Pancreas (tissue), 10 donors: Measurements from ENCODE around the gene LRIT3. TPM values are rescaled to one million over a fixed set of nuclear protein-coding genes. Genes with fewer than 3 reads are reported as not detected.

Source experiments
- ATAC-seq, 4 donors: fragments of 200-7000 bp; cut with Tn5 transposase; one replicate each; pipeline versions ENCODE4 v1.8.0 to v1.9.1; 2020; ENCODE audit warnings: mild to moderate bottlenecking in 4 of 4, moderate library complexity in 4 of 4
- DNase-seq, 6 donors: peaks; one replicate each; pipeline ENCODE4 v3.0.0-alpha.2; 2020
- FAIRE-seq: peaks from 2 replicates; lab custom pipeline; 2012; peaks lifted over from hg19 to GRCh38; lab: Jason Lieb, UNC
- H3K27ac ChIP-seq, 4 donors: fragments of 200-600 bp; sonication (generic); 1 replicate in 3 of 4; 2 replicates in 1 of 4; pipeline versions ENCODE4 v1.5.0 to v1.8.0; 2020
- H3K27me3 ChIP-seq, 4 donors: fragments of 200-600 bp; one replicate each; pipeline ENCODE4 v1.8.0; 2021
- H3K36me3 ChIP-seq, 3 donors: fragments of 200-600 bp; sonication (generic) in 1 of 3; one replicate each; pipeline versions ENCODE4 v1.5.0 to v1.8.0; 2020 to 2021
- H3K4me1 ChIP-seq, 3 donors: fragments of 200-600 bp; one replicate each; pipeline ENCODE4 v1.8.0; 2021
- H3K4me3 ChIP-seq, 4 donors: fragments of 200-600 bp; sonication (generic) in 2 of 4; one replicate each; pipeline versions ENCODE4 v1.5.0 to v1.8.0; 2020 to 2021
- H3K9me3 ChIP-seq, 4 donors: fragments of 200-600 bp; one replicate each; pipeline ENCODE4 v1.8.0; 2021
- CTCF ChIP-seq, 4 donors: fragments of 200-600 bp; sonication (generic) in 3 of 4; IDR thresholded peaks; one replicate each; pipeline versions ENCODE4 v1.5.0 to v1.8.0; 2021; ENCODE audit warnings: antibody characterized with exemption in 4 of 4
- WGBS, 2 donors: extraction: QIAGEN DNeasy Blood & Tissue Kit; methylation state at CpG; one replicate each; pipeline ENCODE4 v1.1.7; 2013; 5-methylcytosine and 5-hydroxymethylcytosine counted together
- intact Hi-C, 3 donors: fragments of 100-400 bp; cut with DNase I; formaldehyde crosslinking; loops; one replicate each; pipeline versions ENCODE4 v1.11.1 to v1.14.2; 2022
- polyA plus RNA-seq, 2 donors: library from polyadenylated mRNA; stranded (reverse); fragments of 200-250 nt; gene quantifications; one replicate each; pipeline ENCODE4 v1.2.3, GENCODE V29; 2013
- total RNA-seq, 6 donors: library from RNA; stranded (reverse); fragmentation: NEBNext Ultra II Directional in 4 of 6; extraction: Animal tissue kit (Norgen Biotek cat#: 25700) in 4 of 6; gene quantifications; one replicate each; pipeline versions ENCODE4 v1.2.1 to v1.2.4, GENCODE V29; 2021 to 2023
- donor health status: healthy with polysubstance abuse.
- donor health status: DM: no; HTN: no; CAD: no; lungs with moderate emphysema.
- donor health status: DM: no; HTN: no; CAD: no.
- donor health status: control.
- donor health status: control.
- donor health status: Bipolar disorder and iron deficiency.
- donor health status: DM: yes; HTN: yes; CAD: no.
- donor health status: DM: no; HTN: no; CAD: no.
- donor health status: DM: no; HTN: no; CAD: no.
- donor health status: DM: yes; HTN: yes; CAD: no.

Gene LRIT3
- total and polyA plus RNA-seq, 8 donors, result 0.06 to 0.38 (median 0.15) TPM

- 16 to 18% methylated on average over 4 of the region's 4 CpGs for WGBS, 2 donors
- TF ChIP-seq CTCF (IDR thresholded peaks at IDR 0.05), result peak in 2 of 4 donors; percentile 32 to 33
- peak; percentile 54 to 81 (median 75) for ATAC-seq
- H3K4me1 ChIP-seq, result peaks cover 0 to 18% (median 15%) of the 10 kb centered on the region in 3 donors
- intact Hi-C loops, result loop anchor here in 2 of 3 donors (10.0 kb wide), 3 partner anchors 99 to 379 kb away; partner anchors contain the start of gene CASP6 (in 1 of the 2)
- H3K27me3 ChIP-seq, result no peaks in the 10 kb centered on the region
- no peak for FAIRE-seq
- H3K36me3 ChIP-seq, result no peaks in the 10 kb centered on the region
- peak in 1 of 6 donors; percentile 22 for DNase-seq
- H3K9me3 ChIP-seq, result no peaks in the 10 kb centered on the region
- no peak overlapping the region for H3K27ac ChIP-seq
- no peak overlapping the region for H3K4me3 ChIP-seq
These were observed 43.9 kb upstream of the LRIT3 start for GRCh38 chr4:109803924-109804571.

GRCh38 chr4:109809655-109810054 is 38.3 kb upstream of the LRIT3 start:
- Histone ChIP-seq H3K36me3 (no peaks in the 10 kb centered on the region), H3K9me3 (no peaks in the 10 kb centered on the region), H3K4me1 (peaks cover 0 to 4% (median 0%) of the 10 kb centered on the region in 3 donors), H3K4me3 (no peak overlapping the region), H3K27me3 (no peaks in the 10 kb centered on the region), H3K27ac (no peak overlapping the region)
- intact Hi-C loops, result loop anchor here in 2 of 3 donors (10.0 kb wide), 3 partner anchors 105 to 385 kb away; partner anchors contain the start of gene CASP6 (in 1 of the 2)
- WGBS, 2 donors, result 87 to 95% methylated on average over 2 of the region's 2 CpGs
- no peak for DNase-seq
- no peak for FAIRE-seq
- TF ChIP-seq CTCF (IDR thresholded peaks at IDR 0.05), result no peak
- no peak for ATAC-seq

DNA sequence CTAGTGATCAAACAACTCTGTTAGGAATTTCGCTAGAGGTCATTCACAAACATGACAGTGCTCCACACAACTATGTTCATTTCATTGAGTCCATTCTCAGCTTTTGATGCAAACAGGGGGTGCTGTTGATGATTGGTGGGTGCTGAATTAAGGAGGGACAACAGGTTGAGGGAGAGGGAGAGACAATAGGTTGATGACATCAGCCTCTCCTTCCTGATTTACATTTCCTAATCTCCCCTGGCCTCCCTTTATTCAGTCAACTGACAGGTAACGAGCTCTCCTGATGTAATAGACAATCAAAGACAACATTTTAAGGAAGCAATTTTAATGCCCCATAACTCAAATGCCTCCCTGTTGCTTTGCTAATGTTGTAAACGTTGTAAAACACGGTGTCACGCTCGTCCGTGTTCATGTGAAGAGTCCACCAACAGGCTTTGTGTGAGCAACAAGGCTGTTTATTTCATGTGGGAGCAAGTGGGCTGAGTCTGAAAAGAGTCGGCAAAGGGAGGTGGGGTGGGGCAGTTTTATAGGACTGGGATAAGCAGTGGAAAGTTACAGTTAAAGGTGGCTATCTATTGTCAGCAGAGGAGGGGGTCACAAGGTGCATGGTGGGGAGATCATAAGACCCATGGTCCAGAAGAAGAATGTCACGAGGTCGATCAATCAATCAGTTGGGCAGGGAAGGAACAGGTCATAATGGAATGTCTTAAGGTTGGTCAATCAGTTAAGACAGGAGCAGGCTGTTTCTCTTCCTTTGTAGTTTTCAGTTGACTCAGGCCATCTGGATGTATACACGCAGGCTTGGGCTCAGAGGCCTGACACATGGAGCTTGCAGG is 37.1 kb upstream of the LRIT3 start:
- intact Hi-C loops, result no loop called here
- Histone ChIP-seq H3K4me1 (peaks cover 0 to 5% (median 0%) of the 10 kb centered on the region in 3 donors), H3K4me3 (no peak overlapping the region), H3K27me3 (no peaks in the 10 kb centered on the region), H3K36me3 (no peaks in the 10 kb centered on the region), H3K27ac (no peak overlapping the region), H3K9me3 (no peaks in the 10 kb centered on the region)
- TF ChIP-seq CTCF (IDR thresholded peaks at IDR 0.05), result no peak
- DNase-seq (no peak), FAIRE-seq (no peak), ATAC-seq (no peak)
- 71 to 80% methylated on average over 11 of the region's 11 CpGs for WGBS, 2 donors

GRCh38 chr4:109811707-109812106 is 36.2 kb upstream of the LRIT3 start:
- no peak for ATAC-seq
- no peak for DNase-seq
- Histone ChIP-seq H3K4me3 (no peak overlapping the region), H3K9me3 (no peaks in the 10 kb centered on the region), H3K36me3 (no peaks in the 10 kb centered on the region), H3K4me1 (peaks cover 0 to 10% (median 0%) of the 10 kb centered on the region in 3 donors), H3K27ac (no peak overlapping the region), H3K27me3 (no peaks in the 10 kb centered on the region)
- 55 to 57% methylated on average over 3 of the region's 3 CpGs for WGBS, 2 donors
- no peak for FAIRE-seq
- TF ChIP-seq CTCF (IDR thresholded peaks at IDR 0.05), result no peak
- intact Hi-C loops, result no loop called here
